ENCODE measurements around the gene INSYN2B.

Gene INSYN2B

DNA sequence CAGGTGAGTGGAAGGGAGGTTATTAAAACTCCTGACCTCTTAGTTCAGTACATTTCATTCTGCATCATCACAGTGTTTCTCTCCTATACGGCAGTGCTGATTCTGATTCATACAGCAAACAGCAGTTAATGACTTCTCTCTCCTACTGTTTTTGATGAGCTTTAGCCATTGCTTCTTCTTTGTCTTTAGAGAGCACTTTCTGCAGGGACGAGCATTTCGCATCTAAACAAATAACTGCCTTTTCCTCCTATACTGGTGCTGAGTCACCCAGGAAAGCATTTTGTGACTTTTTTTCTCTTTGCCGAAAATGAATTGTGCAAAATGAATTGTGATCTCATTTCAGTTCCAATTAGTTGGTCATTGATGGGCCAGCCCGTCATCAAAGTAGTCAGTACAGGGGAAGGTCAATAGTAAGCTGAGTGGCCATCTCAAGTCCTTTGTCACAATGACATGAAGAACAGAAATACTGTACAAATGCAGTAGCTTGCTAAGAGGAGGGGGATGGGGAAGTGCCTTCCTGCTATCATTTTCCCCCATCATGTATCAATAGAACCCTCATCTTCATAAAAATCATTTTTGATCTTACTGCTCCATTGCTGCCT, 98.5 kb downstream of the INSYN2B start:
- no peak for DNase-seq

DNA sequence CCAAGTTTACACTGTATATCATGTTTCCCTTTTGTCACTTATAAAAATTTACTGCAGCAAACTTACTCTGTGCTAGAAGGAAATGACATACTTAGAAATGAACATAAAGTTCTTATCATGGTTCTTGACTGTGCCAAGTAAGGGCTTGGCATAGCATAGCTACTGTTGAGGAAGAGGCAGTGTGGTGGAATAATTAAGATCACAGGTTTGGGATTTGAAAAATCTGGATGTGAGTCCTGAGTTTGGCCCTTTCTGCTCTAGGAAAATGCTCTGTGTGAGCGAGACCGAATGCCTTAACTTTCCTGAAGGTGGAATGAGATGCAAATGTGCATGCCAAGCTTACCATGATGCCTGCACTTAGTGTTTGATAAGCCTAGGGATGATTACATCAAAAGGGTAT, 99.5 kb downstream of the INSYN2B start:
- no peak for DNase-seq

DNA sequence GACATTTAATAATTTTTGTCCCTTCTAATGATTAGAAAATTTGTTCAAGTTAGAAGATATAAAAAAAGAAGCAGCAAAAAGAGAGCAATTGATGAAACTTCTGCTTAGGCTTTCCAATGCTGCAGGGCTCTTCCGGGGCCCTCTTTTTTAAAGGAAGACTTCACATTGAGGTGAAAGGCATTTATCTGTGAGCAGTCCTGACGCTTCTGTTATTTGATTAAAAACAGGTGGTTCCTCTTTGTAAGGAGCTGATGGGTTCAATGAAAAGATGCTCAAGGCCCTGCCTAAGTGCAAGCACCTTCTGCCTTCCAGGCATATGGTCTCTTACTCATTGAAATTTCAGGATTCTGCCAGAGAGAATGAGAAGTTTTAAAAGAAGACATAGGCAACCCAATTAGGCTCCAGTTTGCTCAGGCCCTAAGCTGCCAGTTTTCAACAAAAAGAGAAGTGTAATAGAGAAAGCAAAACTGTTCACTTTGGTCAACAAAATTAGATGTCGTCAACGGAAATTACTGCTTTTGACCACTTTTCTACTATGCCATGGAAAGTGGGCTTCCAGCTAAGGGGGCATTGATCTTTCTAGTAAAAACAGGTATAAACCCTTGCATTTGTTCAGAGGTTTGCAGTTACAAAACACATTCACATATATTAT, 100.2 kb downstream of the INSYN2B start:
- DNase-seq, result no peak

DNA sequence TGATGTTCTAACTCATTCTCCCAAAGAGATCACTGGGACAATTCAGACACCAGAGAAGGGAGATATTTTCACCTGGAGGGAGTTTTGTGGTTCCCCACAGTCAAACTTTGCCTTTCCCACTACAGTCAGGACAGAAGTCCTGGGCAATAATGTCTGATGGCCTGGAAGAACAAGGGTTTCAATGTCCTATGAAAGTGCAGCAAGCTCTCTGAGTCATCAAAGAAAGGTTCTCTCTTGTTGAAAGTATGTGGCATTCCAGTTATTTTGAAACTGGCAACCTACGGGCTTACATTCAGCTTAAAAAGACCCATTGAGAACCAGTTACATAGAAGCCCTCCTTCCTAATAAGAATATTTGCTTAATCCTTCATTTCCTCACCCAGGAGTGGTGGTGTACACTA, 103.9 kb downstream of the INSYN2B start:
- DNase-seq, result no peak

DNA sequence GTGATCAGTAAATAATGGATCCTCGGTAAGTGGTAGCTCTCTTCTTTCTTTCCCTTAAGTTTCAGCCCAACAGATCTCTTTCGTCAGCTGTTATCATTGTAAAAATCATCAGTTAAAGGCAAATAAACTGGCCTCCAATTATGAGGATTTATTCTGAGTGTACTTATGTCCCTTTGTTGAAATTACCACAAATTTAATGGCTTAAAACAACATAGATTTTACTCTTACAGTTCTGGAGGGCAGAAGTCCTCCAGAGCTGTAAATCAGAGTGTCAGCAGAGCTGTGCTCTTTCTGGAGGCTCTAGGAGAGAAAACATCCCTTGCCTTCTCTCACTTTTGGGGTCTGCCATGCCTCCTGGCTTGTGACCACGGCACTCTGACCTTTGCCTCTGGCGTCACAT, 104.6 kb downstream of the INSYN2B start:
- no peak for DNase-seq

DNA sequence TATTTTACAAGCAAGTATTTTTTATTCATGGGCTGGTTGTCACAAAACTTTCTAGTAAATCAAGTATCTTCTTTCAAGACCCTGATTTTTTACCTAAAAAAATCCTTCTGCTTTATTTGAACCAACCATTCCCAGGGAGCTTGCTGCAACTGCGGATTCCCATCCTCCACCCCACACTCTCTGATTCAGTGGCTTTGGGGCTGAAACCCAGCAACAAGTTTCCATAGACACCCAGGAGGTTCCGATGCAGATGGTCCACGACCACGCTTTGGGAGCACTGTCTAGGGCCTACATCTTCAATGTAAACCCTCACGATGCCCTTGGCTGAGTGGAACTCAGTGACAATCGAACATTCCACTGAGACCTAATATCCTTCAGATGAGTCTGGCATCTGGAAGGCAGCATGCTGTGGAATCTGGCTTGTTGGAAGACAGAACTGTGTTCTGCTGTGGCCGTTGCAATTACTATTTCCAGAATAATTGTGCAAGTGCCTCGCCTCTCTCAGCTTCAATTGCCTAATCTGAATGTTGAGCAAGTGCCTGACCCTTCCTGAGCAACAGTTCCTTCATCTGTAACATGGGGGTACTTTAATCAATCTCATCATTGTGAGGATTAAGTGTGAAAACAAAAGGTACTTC, 105.1 kb downstream of the INSYN2B start:
- DNase-seq, result no peak

DNA sequence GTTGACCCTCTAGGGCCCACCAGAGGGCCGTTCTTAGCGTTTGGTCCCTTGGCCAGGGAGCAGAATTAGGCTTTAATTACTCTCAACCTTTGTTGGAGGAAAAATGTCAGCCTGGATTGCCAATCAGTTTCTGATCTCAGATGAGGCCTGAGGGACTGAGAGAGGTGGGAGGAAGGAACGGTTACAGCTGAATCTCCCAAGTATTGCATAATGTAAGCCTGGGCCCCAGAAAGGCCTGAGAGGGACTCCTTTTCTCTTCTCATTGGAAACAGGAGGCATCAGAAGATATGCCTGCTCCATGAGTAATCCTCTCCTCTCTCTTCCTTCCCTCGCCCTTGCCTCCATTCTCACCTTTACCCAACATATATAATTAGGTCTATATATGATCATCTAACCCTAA, 105.7 kb downstream of the INSYN2B start:
- DNase-seq, result no peak

DNA sequence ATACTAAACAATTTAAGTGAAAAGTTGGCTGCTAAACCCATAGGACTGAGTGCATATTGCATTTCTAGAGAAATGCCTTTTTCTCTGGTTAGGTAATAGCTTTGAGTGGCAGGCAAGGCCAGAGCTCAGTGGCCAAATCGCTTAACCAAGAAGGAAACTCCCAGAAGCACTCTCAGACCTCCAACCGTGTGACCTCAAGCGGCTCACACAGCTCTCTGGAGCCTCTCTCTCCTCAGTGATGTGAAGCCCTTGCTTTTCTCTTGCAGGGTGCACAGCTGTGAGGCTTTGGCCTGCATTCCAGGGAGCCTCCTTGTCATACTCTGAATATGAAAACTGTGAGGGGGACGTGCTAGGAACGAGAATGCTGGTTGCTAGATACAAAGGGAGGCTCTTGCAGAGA, 106.7 kb downstream of the INSYN2B start:
- DNase-seq, result no peak

DNA sequence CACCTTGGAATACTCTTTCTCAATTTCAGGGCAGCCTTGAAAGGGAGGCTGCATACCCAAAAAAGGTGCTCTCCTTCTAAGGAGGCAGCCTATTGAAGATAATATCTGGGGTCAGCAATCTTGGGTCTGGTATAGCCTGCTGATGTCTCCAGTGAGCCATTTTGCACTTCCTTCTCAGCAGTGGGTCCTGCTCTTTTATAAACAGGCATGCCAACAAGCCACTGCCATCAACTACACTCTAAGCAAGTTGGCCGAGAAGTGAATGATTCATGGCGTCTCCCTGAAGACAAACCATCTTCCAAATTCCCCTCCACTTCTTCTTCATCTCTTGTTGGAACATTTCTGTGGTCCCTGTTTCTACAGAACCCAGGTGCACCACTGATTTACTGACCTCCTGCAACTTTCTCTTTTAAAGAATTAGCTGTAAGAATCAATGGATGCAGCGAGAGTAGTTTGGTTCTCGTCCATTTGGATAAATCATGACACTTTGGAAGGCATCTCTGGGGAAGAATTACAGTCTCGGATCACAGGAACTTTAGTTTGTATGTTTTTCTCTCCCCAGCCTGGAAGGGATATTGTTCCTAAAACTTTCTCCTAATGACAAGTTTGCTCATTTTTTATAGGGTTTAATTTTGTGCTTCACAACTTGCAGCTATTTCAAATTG, 108.3 kb downstream of the INSYN2B start:
- no peak for DNase-seq

DNA sequence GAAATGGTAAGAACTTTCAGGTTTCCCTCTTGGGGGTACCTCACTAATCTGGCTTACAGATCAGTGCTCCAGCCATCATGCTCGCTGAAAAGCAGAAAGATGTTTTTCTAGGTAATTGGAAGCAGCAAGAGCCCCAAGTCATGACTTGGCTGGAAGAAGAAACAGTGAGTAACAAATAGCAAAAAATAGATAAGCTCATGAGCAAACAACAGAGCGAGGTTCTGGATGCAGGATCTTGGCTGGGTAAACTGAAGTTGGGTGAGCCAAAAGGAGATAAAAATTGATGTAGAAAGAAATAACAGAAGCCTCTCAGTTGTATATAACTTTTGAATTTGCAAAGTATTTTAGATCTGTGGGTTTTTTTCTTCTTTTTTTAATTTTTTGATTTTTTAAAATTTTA, 110.1 kb downstream of the INSYN2B start:
- no peak for DNase-seq

DNA sequence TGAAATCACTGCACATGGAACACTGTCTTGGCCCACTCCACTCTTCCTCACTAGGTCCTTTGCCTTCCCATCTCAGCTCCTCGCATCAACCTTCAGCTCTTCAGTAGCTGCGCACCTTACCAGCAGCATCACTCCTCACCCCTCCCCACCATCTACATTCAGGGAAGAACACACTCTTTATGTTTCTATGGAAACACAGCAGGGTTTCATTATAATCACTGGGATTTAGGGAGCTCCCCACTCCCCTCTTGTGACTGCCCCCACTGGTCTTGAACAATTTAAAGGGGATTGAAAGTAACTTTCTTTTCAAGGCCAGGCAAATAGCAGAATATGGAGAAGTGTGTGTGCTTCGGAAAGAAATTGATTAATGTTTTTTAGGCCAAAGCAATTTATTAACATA, 111.2 kb downstream of the INSYN2B start:
- DNase-seq, result no peak

DNA sequence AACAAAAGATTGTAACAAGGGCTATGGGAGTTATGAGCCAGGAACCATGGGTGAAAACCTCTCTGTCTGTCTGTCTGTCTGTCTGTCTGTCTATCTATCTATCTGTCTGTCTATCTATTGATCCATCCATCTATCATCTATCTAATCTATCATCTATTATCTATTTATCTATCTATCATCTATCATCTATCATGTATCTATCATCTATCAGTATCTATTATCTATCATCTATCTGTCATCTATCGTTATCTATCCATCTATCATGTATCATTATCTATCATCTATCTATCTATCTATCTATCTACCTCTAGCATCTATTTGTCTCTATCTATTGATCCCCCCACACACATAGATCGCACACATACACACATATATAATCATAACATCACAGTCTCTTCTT, 112.9 kb downstream of the INSYN2B start:
- DNase-seq, result no peak

DNA sequence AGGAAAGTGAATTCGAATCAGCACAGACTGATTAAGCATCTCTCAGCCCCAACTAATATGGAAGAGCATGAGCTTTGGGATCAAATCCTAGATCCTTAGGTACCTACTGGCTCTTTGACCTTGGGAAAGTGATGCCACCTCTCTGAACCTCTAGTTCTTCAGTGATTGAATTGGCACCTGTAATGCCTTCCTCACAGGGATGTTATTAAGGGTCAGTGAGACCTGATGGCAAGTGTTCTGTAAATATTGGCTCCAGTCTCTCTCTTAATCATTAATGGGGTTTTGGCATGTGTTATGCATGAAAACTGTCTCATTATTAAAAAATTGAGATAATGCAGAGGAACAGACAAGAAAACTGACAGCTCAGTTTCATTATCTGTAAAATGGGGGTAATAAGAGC, 115.8 kb downstream of the INSYN2B start:
- DNase-seq, result no peak

DNA sequence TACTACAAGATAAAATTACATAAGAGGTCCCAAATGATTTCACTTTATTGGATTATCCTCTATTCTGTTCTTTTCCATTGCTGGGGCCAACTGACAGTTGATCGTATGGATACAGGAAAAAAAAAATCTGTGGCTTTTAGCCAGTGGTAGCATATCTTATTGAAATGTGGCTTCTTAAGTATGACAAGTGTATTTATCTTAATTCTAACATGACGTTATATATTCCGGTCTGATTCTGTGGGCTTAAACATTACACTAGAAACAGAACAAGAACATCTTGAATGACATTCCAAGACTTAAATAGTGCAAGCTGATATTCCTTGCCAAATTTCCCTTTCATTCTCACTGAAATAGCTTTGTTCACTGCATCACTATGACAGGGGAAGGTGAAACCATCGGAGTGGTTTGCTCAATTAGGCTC, 117.9 kb downstream of the INSYN2B start:
- no peak for DNase-seq

DNA sequence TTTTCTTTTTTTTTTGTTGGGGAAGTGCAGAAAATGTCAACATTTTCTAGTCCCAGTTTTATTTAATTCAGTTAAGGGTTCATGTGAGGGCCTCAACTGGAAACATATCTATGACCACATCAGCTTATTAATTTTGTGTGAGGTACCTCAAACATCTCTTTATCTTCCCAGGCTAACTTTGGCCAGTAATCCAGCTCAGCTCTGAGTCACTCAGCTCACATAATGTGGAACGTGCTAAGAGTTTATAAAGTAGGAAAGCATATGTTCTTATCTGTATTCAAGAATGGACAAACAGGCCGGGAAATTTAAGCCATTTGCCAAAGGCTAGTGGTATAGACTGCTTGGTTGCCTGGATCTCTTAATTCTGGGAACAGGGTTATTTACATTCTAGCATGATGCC, 118.4 kb downstream of the INSYN2B start:
- no peak for DNase-seq

DNA sequence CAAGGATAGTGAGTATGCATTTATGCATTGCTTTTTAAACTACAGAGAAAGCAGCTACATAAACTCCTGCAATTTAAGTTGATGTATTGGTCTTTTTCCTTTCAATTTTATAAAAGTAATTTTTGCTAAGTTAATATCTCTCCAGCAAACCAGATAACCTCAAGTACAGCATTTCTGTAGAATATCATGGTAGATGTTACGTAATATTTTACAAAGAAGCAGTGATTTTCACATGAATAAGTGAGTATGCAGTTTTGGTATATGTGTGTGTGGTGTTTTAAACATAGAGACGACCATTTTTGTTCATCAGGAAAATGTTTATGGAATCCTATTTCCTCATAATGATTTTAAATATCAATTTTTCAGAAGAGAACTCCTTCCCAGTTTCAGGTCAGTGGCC, 118.9 kb downstream of the INSYN2B start:
- no peak for DNase-seq

DNA sequence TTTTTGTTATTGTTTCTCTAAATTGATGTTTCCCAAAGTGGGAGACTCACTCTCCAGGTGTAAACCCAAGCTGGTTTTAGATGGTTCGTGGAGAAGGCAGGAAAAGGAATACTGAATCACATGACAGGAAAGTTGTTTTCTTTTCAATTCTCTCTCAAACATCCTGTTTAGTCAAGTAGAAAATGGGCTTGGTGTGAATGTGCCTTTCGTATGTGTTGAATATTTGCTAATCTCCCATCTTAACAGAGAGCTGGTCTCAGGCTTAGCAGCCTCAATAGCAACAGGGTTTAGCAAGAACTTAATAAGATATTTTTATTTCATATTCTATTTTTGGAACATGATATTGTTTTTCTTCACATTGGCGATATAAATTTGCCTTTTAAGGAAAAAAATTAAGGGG, 119.7 kb downstream of the INSYN2B start:
- no peak for DNase-seq

DNA sequence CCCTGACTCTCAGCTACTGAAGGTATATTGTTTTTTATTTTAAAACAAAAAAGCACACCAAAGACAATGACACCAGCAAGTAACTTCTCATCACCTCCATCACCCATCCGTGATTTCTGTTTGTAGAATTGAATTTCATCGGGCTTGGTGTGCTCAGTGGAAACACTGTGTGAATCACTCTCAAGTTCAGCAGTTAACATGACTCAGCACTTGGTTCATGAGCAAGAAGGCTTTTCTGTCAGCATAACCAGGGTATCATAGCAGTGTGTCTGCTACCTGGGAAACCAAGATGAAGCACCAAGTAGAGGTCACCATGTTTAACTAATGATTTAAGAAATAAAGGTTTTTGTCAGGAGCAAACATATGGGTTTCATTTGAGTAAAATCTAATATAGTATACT, 123.7 kb downstream of the INSYN2B start:
- no peak for DNase-seq

DNA sequence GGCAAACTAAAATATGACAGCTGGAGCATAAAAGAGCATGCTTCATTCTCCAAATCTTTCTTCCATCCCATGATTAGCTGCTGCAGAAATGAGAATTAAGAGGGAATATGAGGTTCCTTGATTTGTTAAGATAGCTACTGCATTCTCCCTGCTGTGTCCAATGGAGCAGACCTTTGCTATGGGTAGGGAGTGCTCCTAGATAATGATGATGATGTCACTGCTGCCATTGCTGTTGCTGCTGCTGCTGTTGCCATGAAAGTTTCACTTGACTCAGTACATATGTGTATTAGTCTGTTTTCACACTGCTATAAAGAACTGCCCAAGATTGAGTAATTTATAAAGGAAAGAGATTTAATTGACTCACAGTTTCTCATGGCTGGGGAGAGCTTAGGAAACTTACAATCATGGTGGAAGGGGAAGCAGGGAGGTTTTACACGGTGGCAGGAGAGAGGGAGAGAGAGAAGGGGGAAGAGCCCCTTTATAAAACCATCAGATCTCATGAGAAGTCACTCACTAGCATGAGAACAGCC, 128.9 kb downstream of the INSYN2B start:
- DNase-seq, result no peak

DNA sequence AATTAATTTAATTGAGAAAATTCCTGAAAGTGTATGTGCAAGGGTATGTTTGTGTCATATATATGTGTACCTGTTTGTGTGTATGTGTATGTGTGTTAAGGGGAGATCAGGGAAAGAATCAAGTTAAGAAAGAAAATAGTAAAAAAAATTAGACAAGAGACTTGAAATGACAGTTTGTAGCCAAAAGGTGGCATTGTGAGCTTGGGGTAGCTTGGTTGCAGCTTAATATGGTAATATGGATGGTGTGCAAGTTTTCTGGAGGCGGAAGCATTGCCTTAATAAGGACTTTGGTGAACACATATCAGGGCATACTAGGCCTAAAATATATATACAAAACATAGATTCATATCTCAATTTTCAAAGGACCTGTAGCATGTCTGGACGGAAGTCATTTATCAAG, 129.9 kb downstream of the INSYN2B start:
- DNase-seq, result no peak

DNA sequence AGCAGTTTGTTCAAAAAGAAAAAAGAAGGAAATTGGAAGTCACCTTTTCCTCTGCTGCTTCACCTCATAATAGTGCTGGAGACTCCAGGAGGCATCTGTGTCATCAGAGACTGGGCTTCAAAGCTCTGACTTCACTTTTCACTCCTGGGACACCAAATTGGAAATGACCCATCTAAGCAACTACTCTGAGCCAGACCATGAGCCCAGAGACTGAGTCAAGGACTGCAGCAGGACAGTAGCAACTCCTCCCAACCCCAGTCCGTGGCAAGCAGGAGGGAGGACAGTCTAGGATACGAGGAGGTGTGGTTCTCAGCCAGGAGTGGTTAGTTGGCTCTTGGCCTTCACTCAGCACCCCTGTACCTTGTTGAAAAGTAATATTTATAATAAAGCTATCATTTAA, 131.5 kb downstream of the INSYN2B start:
- DNase-seq, result no peak

DNA sequence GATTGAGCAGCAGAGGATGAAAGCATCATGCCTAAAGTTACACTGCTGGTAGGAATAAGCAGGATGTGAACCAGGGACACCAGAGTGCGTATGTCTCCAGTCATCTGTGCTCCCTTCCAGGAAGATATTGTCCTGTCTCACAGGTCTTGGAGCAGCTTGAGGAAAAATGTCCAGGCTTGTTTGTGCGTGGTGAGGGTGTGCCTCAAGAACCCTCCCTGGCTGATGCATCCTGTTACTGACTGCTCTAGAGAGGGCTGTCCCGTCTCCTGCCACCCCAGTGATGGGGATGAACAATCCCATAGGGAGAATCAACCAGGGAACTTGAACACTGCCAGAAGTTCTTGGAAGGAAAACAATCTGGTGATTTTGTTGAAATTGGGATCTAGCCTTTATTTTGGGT, 132.0 kb downstream of the INSYN2B start:
- no peak for DNase-seq

DNA sequence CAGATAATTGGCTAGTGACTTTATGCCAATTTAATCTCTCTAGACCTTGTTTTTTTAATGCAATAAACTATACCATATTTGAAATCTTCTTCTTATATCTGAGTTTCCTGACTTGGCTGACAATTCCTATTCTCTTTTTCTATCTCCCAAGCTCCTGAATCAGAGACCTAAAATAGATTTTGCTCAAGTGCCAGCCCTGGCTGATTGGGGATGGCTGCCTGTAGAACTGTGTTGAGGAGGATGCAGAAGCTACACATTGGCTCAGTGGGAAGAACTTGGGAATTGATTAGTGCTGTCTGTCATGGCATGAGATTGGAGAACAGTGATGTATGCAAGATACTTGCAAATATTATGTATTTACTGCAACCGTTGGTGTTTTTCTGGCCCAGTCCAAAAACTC, 132.8 kb downstream of the INSYN2B start:
- no peak for DNase-seq

DNA sequence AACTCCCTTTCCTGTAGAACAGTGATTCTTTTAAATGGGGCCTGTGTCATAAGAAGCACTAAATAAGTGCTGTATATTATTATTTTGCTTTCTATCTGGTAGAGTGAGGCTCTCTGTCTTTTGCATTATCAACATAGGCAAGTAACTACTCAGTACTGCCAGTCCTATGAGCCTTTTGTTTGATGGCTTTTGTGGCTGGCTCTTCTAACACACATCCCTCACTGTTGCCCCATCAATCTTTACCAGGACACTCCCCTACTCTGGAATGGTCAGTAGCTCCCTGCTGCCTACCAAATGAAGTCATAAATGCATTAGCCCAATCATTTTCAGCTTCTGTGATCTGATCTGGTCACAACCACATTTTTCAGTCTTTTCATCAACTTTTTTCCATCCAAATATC, 137.6 kb downstream of the INSYN2B start:
- no peak for DNase-seq
